Right lobe of liver (tissue), 4 donors: ENCODE measurements around the gene SHISA8.

ENCODE experiments used
- POLR2A ChIP-seq: fragments of 450-650 bp; IDR thresholded peaks from one replicate; pipeline ENCODE4 v1.6.1; 2017; ENCODE audit warnings: antibody characterized with exemption, mild to moderate bottlenecking
- TF ChIP-seq, protein P1 (sequence below), 4 donors: fragments of 200-600 bp in 3 of 4; fragments of 450-650 bp in 1 of 4; IDR thresholded peaks; one replicate each; pipeline versions ENCODE4 v1.5.1 to v1.8.0; 2016 to 2022; ENCODE audit warnings: antibody characterized with exemption in 4 of 4, mild to moderate bottlenecking in 2 of 4
- donor health status: DM: no; HTN: no; CAD: no.
- donor health status: DM: no; HTN: no; CAD: no.
- donor health status: DM: no; HTN: yes; CAD: no.

DNA sequence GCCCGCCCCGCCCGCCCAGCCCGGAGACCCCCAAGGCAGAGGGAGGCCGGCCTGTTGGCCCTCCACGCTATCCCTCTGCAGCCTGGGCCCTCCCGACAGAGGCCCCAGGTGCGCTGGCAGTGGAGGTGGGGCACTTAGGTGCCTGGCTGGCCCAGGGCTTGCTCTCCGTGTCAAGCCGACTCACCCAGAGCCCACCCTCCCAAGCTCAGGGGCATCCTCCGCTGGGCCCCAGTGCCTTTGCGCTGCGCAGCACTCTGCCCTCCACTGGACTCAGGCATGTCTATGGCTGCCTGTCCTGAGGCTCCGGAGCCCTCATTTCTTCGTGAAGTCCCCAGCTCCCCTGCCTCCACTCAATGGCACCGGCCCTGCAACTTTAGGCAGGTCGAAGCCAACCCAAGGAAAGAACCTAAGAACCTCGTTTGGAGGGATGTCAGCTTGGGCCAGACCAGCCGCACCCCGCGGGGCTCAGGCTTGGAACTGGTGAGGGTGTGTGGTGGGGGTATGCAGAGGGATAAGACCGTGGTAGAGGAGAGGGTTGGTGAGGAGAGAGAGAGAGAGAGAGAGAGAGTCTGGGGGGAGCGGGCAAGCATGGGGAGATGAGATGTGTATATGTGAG, 43.2 kb upstream of the SHISA8 start:
- TF ChIP-seq, protein P1, sequence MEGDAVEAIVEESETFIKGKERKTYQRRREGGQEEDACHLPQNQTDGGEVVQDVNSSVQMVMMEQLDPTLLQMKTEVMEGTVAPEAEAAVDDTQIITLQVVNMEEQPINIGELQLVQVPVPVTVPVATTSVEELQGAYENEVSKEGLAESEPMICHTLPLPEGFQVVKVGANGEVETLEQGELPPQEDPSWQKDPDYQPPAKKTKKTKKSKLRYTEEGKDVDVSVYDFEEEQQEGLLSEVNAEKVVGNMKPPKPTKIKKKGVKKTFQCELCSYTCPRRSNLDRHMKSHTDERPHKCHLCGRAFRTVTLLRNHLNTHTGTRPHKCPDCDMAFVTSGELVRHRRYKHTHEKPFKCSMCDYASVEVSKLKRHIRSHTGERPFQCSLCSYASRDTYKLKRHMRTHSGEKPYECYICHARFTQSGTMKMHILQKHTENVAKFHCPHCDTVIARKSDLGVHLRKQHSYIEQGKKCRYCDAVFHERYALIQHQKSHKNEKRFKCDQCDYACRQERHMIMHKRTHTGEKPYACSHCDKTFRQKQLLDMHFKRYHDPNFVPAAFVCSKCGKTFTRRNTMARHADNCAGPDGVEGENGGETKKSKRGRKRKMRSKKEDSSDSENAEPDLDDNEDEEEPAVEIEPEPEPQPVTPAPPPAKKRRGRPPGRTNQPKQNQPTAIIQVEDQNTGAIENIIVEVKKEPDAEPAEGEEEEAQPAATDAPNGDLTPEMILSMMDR (IDR thresholded peaks at IDR 0.05) = peak in 1 of 4 donors; percentile 17
- TF ChIP-seq POLR2A = no peak
